HepG2 (cell line): ENCODE measurements around the gene VARS1. TPM values are rescaled to one million over a fixed set of nuclear protein-coding genes. Genes with fewer than 3 reads are reported as not detected.
A peak's percentile ranks its signal among the peaks of the same experiment; 100 is the strongest.

Source experiments
- CBFB ChIP-seq: sonication (generic); formaldehyde crosslinking; IDR thresholded peaks from 2 replicates; pipeline ENCODE4 v1.4.0; 2020; ENCODE audit warnings: missing genetic modification reagents
- ELF3 ChIP-seq: IDR thresholded peaks from 2 replicates; pipeline ENCODE4 v1.6.1; 2016; ENCODE audit warnings: missing genetic modification reagents, missing compliant biosample characterization
- FOXO4 ChIP-seq: sonication (generic); formaldehyde crosslinking; conservative IDR thresholded peaks from 2 replicates; pipeline ENCODE4 v1.8.1; 2023; ENCODE audit warnings: missing genetic modification reagents
- HES4 ChIP-seq: sonication (generic); formaldehyde crosslinking; IDR thresholded peaks from 2 replicates; pipeline ENCODE4 v1.9.0; 2021; ENCODE audit warnings: mild to moderate bottlenecking, missing genetic modification reagents, borderline replicate concordance
- LRRFIP1 ChIP-seq: sonication (generic); formaldehyde crosslinking; conservative IDR thresholded peaks from 2 replicates; pipeline ENCODE4 v1.4.0; 2020; ENCODE audit warnings: missing genetic modification reagents
- NFIB ChIP-seq: sonication (generic); formaldehyde crosslinking; IDR thresholded peaks from 2 replicates; pipeline ENCODE4 v1.9.0; 2021; ENCODE audit warnings: missing genetic modification reagents, mild to moderate bottlenecking, borderline replicate concordance
- NR1H2 ChIP-seq: sonication (generic); formaldehyde crosslinking; IDR thresholded peaks from 2 replicates; pipeline ENCODE4 v1.8.1; 2022; ENCODE audit warnings: low read depth, missing genetic modification reagents, borderline replicate concordance
- PHB2 ChIP-seq: fragments of 450-650 bp; IDR thresholded peaks from 2 replicates; pipeline ENCODE4 v1.6.1; 2018; ENCODE audit not compliant: partially characterized antibody
- PRPF4 ChIP-seq: fragments of 200-400 bp; formaldehyde crosslinking; IDR thresholded peaks from 2 replicates; pipeline ENCODE4 v1.6.1; 2016; ENCODE audit warnings: low read length, low read depth; ENCODE audit not compliant: poor library complexity, severe bottlenecking
- YY1 ChIP-seq: IDR thresholded peaks from 2 replicates; pipeline ENCODE4 v1.6.1; 2011; ENCODE audit warnings: low read length, low read depth, moderate library complexity, mild to moderate bottlenecking; ENCODE audit not compliant: insufficient read depth, insufficient replicate concordance
- ZHX2 ChIP-seq, 2 experiments: sonication (generic) in 1 of 2; formaldehyde crosslinking in 1 of 2; IDR thresholded peaks; 2 replicates each; pipeline versions ENCODE4 v1.6.1 to v1.9.0; 2014 to 2022; ENCODE audit warnings: antibody characterized with exemption in 1 of 2, borderline replicate concordance in 1 of 2, inconsistent platforms in 1 of 2, low read depth in 1 of 2, missing genetic modification reagents in 1 of 2
- ZNF331 ChIP-seq: sonication (generic); formaldehyde crosslinking; IDR thresholded peaks from 2 replicates; pipeline ENCODE4 v1.4.0; 2020; ENCODE audit warnings: missing genetic modification reagents
- ZNF569 ChIP-seq: sonication (generic); formaldehyde crosslinking; IDR thresholded peaks from 2 replicates; pipeline ENCODE4 v1.5.0; 2020; ENCODE audit warnings: mild to moderate bottlenecking, missing genetic modification reagents, moderate library complexity, borderline replicate concordance
- ZNF740 ChIP-seq: sonication (generic); formaldehyde crosslinking; IDR thresholded peaks from 2 replicates; pipeline ENCODE4 v1.4.0; 2020; ENCODE audit warnings: missing genetic modification reagents
- ZSCAN31 ChIP-seq: sonication (generic); formaldehyde crosslinking; IDR thresholded peaks from 2 replicates; pipeline ENCODE4 v1.5.0; 2020; ENCODE audit warnings: low read depth, mild to moderate bottlenecking, missing genetic modification reagents
- polyA plus RNA-seq, 8 experiments: library from polyadenylated mRNA; depleted of rRNA in 3 of 8; stranded (reverse) in 7 of 8; unstranded in 1 of 8; fragments of >200 nt; fragmentation: Illumina TruSeq in 4 of 8; extraction: Trizol in 4 of 8; gene quantifications; 2 replicates each; pipeline versions ENCODE4 v1.2.1 to v1.2.3, GENCODE V29; 2011 to 2016; ENCODE audit warnings: low read depth in 4 of 8, missing spikeins in 1 of 8, mixed read lengths in 1 of 8; ENCODE audit not compliant: insufficient read depth in 1 of 8
- total RNA-seq, 5 experiments: library from RNA; depleted of rRNA; stranded (reverse); fragments of >200 nt; fragmentation: Illumina TruSeq; extraction: Trizol; gene quantifications; 2 replicates each; pipeline ENCODE4 v1.2.3, GENCODE V29; 2016; ENCODE audit warnings: low read depth in 1 of 5

VARS1 gene
- total and polyA plus RNA-seq, 2 of the 13 experiments (the other 11 are each of a cell fraction or from before 2014, with no cell fraction given), result 14.7 to 56.1 TPM

- TF ChIP-seq ZHX2 (IDR thresholded peaks at IDR 0.05; ENCODE audit: low read depth) (peak; percentile 83), ZHX2 (CRISPR knock-in tag; IDR thresholded peaks at IDR 0.05; ENCODE audit: borderline replicate concordance) (peak; percentile 64; the same call in 1 of the 2 replicates), HES4 (CRISPR knock-in tag) (peak; percentile 87), LRRFIP1 (CRISPR knock-in tag) (no peak), ZNF331 (CRISPR knock-in tag) (peak; percentile 69), NFIB (CRISPR knock-in tag) (0 out of 2 replicates have a peak, but pooled peaks have one; percentile 34), PHB2 (no peak), NR1H2 (CRISPR knock-in tag) (no peak), ZNF569 (CRISPR knock-in tag) (0 out of 2 replicates have a peak, but pooled peaks have one; percentile 19), FOXO4 (CRISPR knock-in tag) (no peak), ELF3 (CRISPR knock-in tag) (peak; percentile 92), CBFB (CRISPR knock-in tag) (peak; percentile 83), YY1 (peak; percentile 84), ZSCAN31 (peak; percentile 74; the same call in 1 of the 2 replicates), PRPF4 (no peak), ZNF740 (CRISPR knock-in tag) (peak; percentile 71)
Measured at GRCh38 chr6:31806470-31807272, 11.1 kb upstream of the VARS1 start, which contains the start of gene LSM2 (continued).
